HEK293T (cell line): ENCODE results near the gene GIGYF2.

Experiments
- ARNT ChIP-seq: fragments of 450-650 bp; IDR thresholded peaks from 2 replicates; pipeline ENCODE4 v1.6.1; 2017; ENCODE audit warnings: mild to moderate bottlenecking
- ELF4 ChIP-seq: fragments of 450-650 bp; IDR thresholded peaks from 2 replicates; pipeline ENCODE4 v1.6.1; 2017; ENCODE audit warnings: antibody characterized with exemption
- FOXA1 ChIP-seq: fragments of 450-650 bp; IDR thresholded peaks from 2 replicates; pipeline ENCODE4 v1.6.1; 2016; ENCODE audit warnings: mild to moderate bottlenecking
- FOXM1 ChIP-seq: fragments of 450-650 bp; IDR thresholded peaks from 2 replicates; pipeline ENCODE4 v1.6.1; 2017; ENCODE audit warnings: mild to moderate bottlenecking, borderline replicate concordance
- HDGF ChIP-seq: fragments of 450-650 bp; IDR thresholded peaks from 2 replicates; pipeline ENCODE4 v1.6.1; 2017; ENCODE audit warnings: antibody characterized with exemption, borderline replicate concordance
- LEF1 ChIP-seq: fragments of 450-650 bp; IDR thresholded peaks from 2 replicates; pipeline ENCODE4 v1.6.1; 2017; ENCODE audit warnings: mild to moderate bottlenecking, borderline replicate concordance
- NFRKB ChIP-seq: fragments of 450-650 bp; IDR thresholded peaks from 2 replicates; pipeline ENCODE4 v1.6.1; 2016; ENCODE audit warnings: mild to moderate bottlenecking, moderate library complexity
- SP1 ChIP-seq: fragments of 450-650 bp; IDR thresholded peaks from 2 replicates; pipeline ENCODE4 v1.6.1; 2017
- SUZ12 ChIP-seq: fragments of 450-650 bp; IDR thresholded peaks from 2 replicates; pipeline ENCODE4 v1.6.1; 2016; ENCODE audit warnings: mild to moderate bottlenecking
- TARDBP ChIP-seq: fragments of 450-650 bp; IDR thresholded peaks from 2 replicates; pipeline ENCODE4 v1.6.1; 2016
- ZNF384 ChIP-seq: fragments of 450-650 bp; IDR thresholded peaks from 2 replicates; pipeline ENCODE4 v1.6.1; 2016

DNA sequence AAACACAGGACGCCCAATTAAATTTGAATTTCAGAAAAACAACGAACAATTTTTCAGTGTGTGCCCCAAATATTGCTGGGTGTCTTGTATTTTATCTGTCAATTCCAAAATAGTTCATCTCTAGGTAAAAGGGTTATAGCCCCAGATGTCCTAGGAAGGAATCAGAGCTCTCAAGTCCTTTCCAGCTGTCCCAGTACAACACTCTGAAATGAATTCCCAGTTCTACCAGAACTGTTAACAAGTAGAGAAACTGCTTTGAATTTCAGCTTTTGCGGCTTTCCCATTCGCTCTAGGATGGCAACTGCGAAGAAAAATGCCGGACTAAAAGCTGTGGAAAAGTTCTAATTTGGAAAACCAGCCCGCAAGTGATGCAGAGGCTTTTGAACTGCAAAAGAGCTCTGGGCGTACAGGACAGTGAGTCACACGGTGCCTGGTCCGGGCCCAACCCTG is 497 bp upstream of the GIGYF2 start:
- no peak for TF ChIP-seq NFRKB
- no peak for TF ChIP-seq ELF4
- TF ChIP-seq TARDBP, result no peak
- TF ChIP-seq ZNF384, result no peak
- no peak for TF ChIP-seq FOXM1
- no peak for TF ChIP-seq LEF1
- TF ChIP-seq FOXA1, result no peak
- no peak for TF ChIP-seq HDGF
- no peak for TF ChIP-seq SP1
- no peak for TF ChIP-seq SUZ12
- TF ChIP-seq ARNT, result no peak
